Mucosa of descending colon (tissue), 3 donors: Measurements from ENCODE around the gene OVCH2. TPM values are rescaled to one million over a fixed set of nuclear protein-coding genes. Genes with fewer than 3 reads are reported as not detected.

Experiments used
- ATAC-seq: fragments of 200-7000 bp; cut with Tn5 transposase; one replicate; pipeline ENCODE4 v1.9.1; 2020; ENCODE audit warnings: mild to moderate bottlenecking, moderate library complexity
- DNase-seq, 3 donors: peaks; one replicate each; pipeline ENCODE4 v3.0.0-alpha.2; 2020
- H3K36me3 ChIP-seq: fragments of 200-600 bp; one replicate; pipeline ENCODE4 v1.8.0; 2021; ENCODE audit warnings: low read depth, mild to moderate bottlenecking
- H3K4me1 ChIP-seq: fragments of 200-600 bp; one replicate; pipeline ENCODE4 v1.8.0; 2021; ENCODE audit warnings: low read depth, mild to moderate bottlenecking
- H3K4me3 ChIP-seq: fragments of 200-600 bp; one replicate; pipeline ENCODE4 v1.8.0; 2021; ENCODE audit warnings: mild to moderate bottlenecking
- H3K9me3 ChIP-seq: fragments of 200-600 bp; one replicate; pipeline ENCODE4 v1.8.0; 2021; ENCODE audit warnings: mild to moderate bottlenecking
- CTCF ChIP-seq: fragments of 200-600 bp; IDR thresholded peaks from one replicate; pipeline ENCODE4 v1.8.0; 2022; ENCODE audit warnings: antibody characterized with exemption, mild to moderate bottlenecking
- intact Hi-C, 2 donors: fragments of 100-400 bp; cut with DNase I in 1 of 2; cut with micrococcal nuclease in 1 of 2; formaldehyde crosslinking; loops; one replicate each; pipeline versions ENCODE4 v1.11.0 to v1.11.1; 2022; cut with DNase I, micrococcal nuclease
- total RNA-seq, 3 donors: library from RNA; stranded (reverse); fragmentation: NEBNext Ultra II Directional in 2 of 3; extraction: Animal tissue kit (Norgen Biotek cat#: 25700) in 2 of 3; gene quantifications; one replicate each; pipeline versions ENCODE4 v1.2.1 to v1.2.4, GENCODE V29; 2021 to 2023
- donor health status: DM: no; HTN: no; CAD: no; lungs with moderate emphysema.
- donor health status: DM: no; HTN: no; CAD: no.
- donor health status: DM: no; HTN: yes; CAD: no.

The OVCH2 gene
- total RNA-seq, 3 donors from 2014 or later = not detected

GRCh38 chr11:7675631-7676030 is 30.6 kb downstream of the OVCH2 start:
- DNase-seq (no peak), ATAC-seq (no peak)
- no peaks in the 10 kb centered on the region for H3K9me3 ChIP-seq
- peaks cover 5% of the 10 kb centered on the region for H3K4me1 ChIP-seq
- intact Hi-C loops = no loop called here
- H3K36me3 ChIP-seq = no peaks in the 10 kb centered on the region
- TF ChIP-seq CTCF = no peak
- no peak overlapping the region for H3K4me3 ChIP-seq

- H3K9me3 ChIP-seq = no peaks in the 10 kb centered on the region
- H3K4me3 ChIP-seq = peak overlapping the region; percentile 21
- DNase-seq = peak; percentile 77 to 83 (median 77)
- no peaks in the 10 kb centered on the region for H3K36me3 ChIP-seq
- ATAC-seq = peak; percentile 86
- no peak for TF ChIP-seq CTCF
- intact Hi-C loops = no loop called here
- peaks cover 5% of the 10 kb centered on the region for H3K4me1 ChIP-seq
Observed at GRCh38 chr11:7673724-7674434, 32.4 kb downstream of the OVCH2 start.

- DNase-seq (peak; percentile 78 to 86 (median 83)), ATAC-seq (peak; percentile 90)
- no peak for TF ChIP-seq CTCF
- no peaks in the 10 kb centered on the region for H3K36me3 ChIP-seq
- H3K9me3 ChIP-seq = no peaks in the 10 kb centered on the region
- intact Hi-C loops = no loop called here
- peak within 1 kb of the TSS; percentile 21 for H3K4me3 ChIP-seq
- H3K4me1 ChIP-seq = peaks cover 5% of the 10 kb centered on the region
Observed at GRCh38 chr11:7672960-7673723, 33.1 kb downstream of the OVCH2 start, which contains the start of gene CYB5R2. CYB5R2 (minus strand) TSS chr11:7673500; CDS start chr11:7672825, 675 bp downstream.

GRCh38 chr11:7672276-7672959 is 33.9 kb downstream of the OVCH2 start:
- no peaks in the 10 kb centered on the region for H3K9me3 ChIP-seq
- no peak for TF ChIP-seq CTCF
- no peak for DNase-seq
- intact Hi-C loops = no loop called here
- H3K4me3 ChIP-seq = no peak overlapping the region
- no peaks in the 10 kb centered on the region for H3K36me3 ChIP-seq
- ATAC-seq = no peak
- peaks cover 5% of the 10 kb centered on the region for H3K4me1 ChIP-seq

- intact Hi-C loops = no loop called here
- ATAC-seq = no peak
- no peaks in the 10 kb centered on the region for H3K9me3 ChIP-seq
- no peaks in the 10 kb centered on the region for H3K36me3 ChIP-seq
- peaks cover 5% of the 10 kb centered on the region for H3K4me1 ChIP-seq
- no peak for TF ChIP-seq CTCF
- no peak for DNase-seq
- H3K4me3 ChIP-seq = no peak overlapping the region
Observed at GRCh38 chr11:7671347-7672215, 34.7 kb downstream of the OVCH2 start.
